GM12878 (cell line): ENCODE results near the gene LYZL2. TPM values are rescaled to one million over a fixed set of nuclear protein-coding genes. Genes with fewer than 3 reads are reported as not detected.
A peak's percentile ranks its signal among the peaks of the same experiment; 100 is the strongest.

Experiments used
- ATF3 ChIP-seq: IDR thresholded peaks from 2 replicates; pipeline ENCODE4 v1.6.1; 2011; ENCODE audit warnings: low read depth, mild to moderate bottlenecking, low read length, moderate library complexity, borderline replicate concordance; ENCODE audit errors: extremely low read depth
- BCLAF1 ChIP-seq: fragments of 450-650 bp; IDR thresholded peaks from 2 replicates; pipeline ENCODE4 v1.6.1; 2017; ENCODE audit warnings: antibody characterized with exemption, mild to moderate bottlenecking, moderate library complexity
- BHLHE40 ChIP-seq, 2 experiments: fragments of 450-650 bp in 1 of 2; IDR thresholded peaks; 2 replicates each; pipeline ENCODE4 v1.6.1; 2011 to 2017; ENCODE audit warnings: low read depth in 2 of 2, borderline replicate concordance in 1 of 2, improper control_type of control experiment in 1 of 2, low read length in 1 of 2, mild to moderate bottlenecking in 1 of 2
- CBFB ChIP-seq: IDR thresholded peaks from 2 replicates; pipeline ENCODE4 v1.6.1; 2016; ENCODE audit warnings: antibody characterized with exemption, low read depth
- CEBPZ ChIP-seq: fragments of 150-350 bp; IDR thresholded peaks from 2 replicates; pipeline ENCODE4 v1.6.1; 2016; ENCODE audit warnings: low read depth, low read length
- CREM ChIP-seq: IDR thresholded peaks from 2 replicates; pipeline ENCODE4 v1.6.1; 2014; ENCODE audit warnings: antibody characterized with exemption, low read depth
- FOS ChIP-seq: IDR thresholded peaks from 3 replicates; pipeline ENCODE4 v1.6.1; 2011; ENCODE audit warnings: borderline replicate concordance; ENCODE audit not compliant: insufficient read length; ENCODE audit errors: extremely low read depth
- JUNB ChIP-seq: IDR thresholded peaks from 2 replicates; pipeline ENCODE4 v1.6.1; 2016; ENCODE audit warnings: antibody characterized with exemption, mild to moderate bottlenecking
- JUND ChIP-seq: IDR thresholded peaks from 2 replicates; pipeline ENCODE4 v1.6.1; 2012; ENCODE audit warnings: low read depth, mild to moderate bottlenecking, low read length, improper control_type of control experiment, moderate library complexity
- KDM1A ChIP-seq: fragments of 200-600 bp; sonication (generic); IDR thresholded peaks from 2 replicates; pipeline ENCODE4 v1.6.1; 2016; ENCODE audit warnings: borderline replicate concordance
- LARP7 ChIP-seq: fragments of 450-650 bp; IDR thresholded peaks from 2 replicates; pipeline ENCODE4 v1.6.1; 2017; ENCODE audit warnings: mild to moderate bottlenecking
- MAX ChIP-seq: IDR thresholded peaks from 2 replicates; pipeline ENCODE4 v1.6.1; 2012; ENCODE audit warnings: low read depth, low read length, improper control_type of control experiment
- PAX8 ChIP-seq: fragments of 450-650 bp; IDR thresholded peaks from 2 replicates; pipeline ENCODE4 v1.6.1; 2017; ENCODE audit warnings: mild to moderate bottlenecking, moderate library complexity
- PKNOX1 ChIP-seq: fragments of 450-650 bp; IDR thresholded peaks from 2 replicates; pipeline ENCODE4 v1.6.1; 2016; ENCODE audit warnings: mild to moderate bottlenecking
- RELA ChIP-seq: fragments of 450-650 bp; IDR thresholded peaks from 2 replicates; pipeline ENCODE4 v1.8.0; 2014; ENCODE audit warnings: borderline replicate concordance; ENCODE audit not compliant: partially characterized antibody
- RUNX3 ChIP-seq: IDR thresholded peaks from 2 replicates; pipeline ENCODE4 v1.6.1; 2012; ENCODE audit warnings: low read length, inconsistent platforms
- SIN3A ChIP-seq: IDR thresholded peaks from 2 replicates; pipeline ENCODE4 v1.6.1; 2012; ENCODE audit warnings: low read depth, low read length, improper control_type of control experiment
- SIX5 ChIP-seq: IDR thresholded peaks from 2 replicates; pipeline ENCODE4 v1.6.1; 2011; ENCODE audit warnings: mild to moderate bottlenecking, low read depth, low read length, moderate library complexity; ENCODE audit not compliant: severe bottlenecking
- SP1 ChIP-seq: IDR thresholded peaks from one replicate; pipeline ENCODE4 v1.6.1; 2011; ENCODE audit warnings: low read depth, low read length
- STAT3 ChIP-seq: IDR thresholded peaks from 2 replicates; pipeline ENCODE4 v1.6.1; 2011; ENCODE audit warnings: low read depth, low read length, improper control_type of control experiment
- TARDBP ChIP-seq: IDR thresholded peaks from 2 replicates; pipeline ENCODE4 v1.6.1; 2016; ENCODE audit warnings: borderline replicate concordance
- USF2 ChIP-seq: IDR thresholded peaks from 2 replicates; pipeline ENCODE4 v1.6.1; 2011; ENCODE audit warnings: low read depth, low read length, improper control_type of control experiment, borderline replicate concordance
- ZNF24 ChIP-seq: fragments of 450-650 bp; IDR thresholded peaks from 2 replicates; pipeline ENCODE4 v1.6.1; 2017; ENCODE audit warnings: antibody characterized with exemption, mild to moderate bottlenecking
- polyA plus RNA-seq, 11 experiments: library from polyadenylated mRNA; depleted of rRNA in 4 of 11; unstranded in 6 of 11; stranded (reverse) in 5 of 11; fragments of >200 nt; fragmentation: Nextera tagmentation in 4 of 11; fragmentation: Illumina TruSeq in 1 of 11; extraction: Ambion mirVana in 4 of 11; extraction: Trizol in 1 of 11; gene quantifications; 1 replicate in 1 of 11; 2 replicates in 10 of 11; pipeline versions ENCODE4 v1.2.1 to v1.2.3, GENCODE V29; 2011 to 2016; ENCODE audit warnings: inconsistent platforms in 2 of 11, missing spikeins in 2 of 11, low read depth in 1 of 11
- total RNA-seq, 4 experiments: library from RNA; depleted of rRNA in 3 of 4; stranded (reverse); fragments of >200 nt in 3 of 4; fragmentation: Illumina TruSeq in 1 of 4; extraction: Trizol in 1 of 4; gene quantifications; 2 replicates each; pipeline versions ENCODE4 v1.2.1 to v1.2.3, GENCODE V29; 2013 to 2021

LYZL2 gene
- total and polyA plus RNA-seq, 10 of the 15 experiments (the other 5 are each of a cell fraction or from before 2014, with no cell fraction given): not detected

- peak; percentile 58; the same call in 1 of the 2 replicates for TF ChIP-seq PKNOX1
- 0 out of 2 replicates have a peak, but pooled peaks have one; percentile 33 for TF ChIP-seq ZNF24
- TF ChIP-seq ATF3: no peak
- TF ChIP-seq STAT3: no peak
- no peak for TF ChIP-seq MAX
- TF ChIP-seq SP1: peak; percentile 19
- TF ChIP-seq BHLHE40 (IDR thresholded peaks at IDR 0.05; ENCODE audit: borderline replicate concordance in 1 of 2, low read depth in 2 of 2, low read length in 1 of 2): peak in 1 of 2 experiments; percentile 53; a peak in 2 of 4 replicates
- TF ChIP-seq FOS: no peak
- TF ChIP-seq KDM1A: no peak
- 0 out of 2 replicates have a peak, but pooled peaks have one; percentile 9 for TF ChIP-seq JUNB
- no peak for TF ChIP-seq TARDBP
- peak; percentile 77; the same call in 1 of the 2 replicates for TF ChIP-seq CREM
- TF ChIP-seq SIN3A: no peak
- TF ChIP-seq PAX8: no peak
- TF ChIP-seq JUND: no peak
- TF ChIP-seq CBFB: no peak
- no peak for TF ChIP-seq BCLAF1
- TF ChIP-seq LARP7: no peak
- no peak for TF ChIP-seq SIX5
- no peak for TF ChIP-seq USF2
- TF ChIP-seq CEBPZ: no peak
- TF ChIP-seq RELA: peak; percentile 99
- TF ChIP-seq RUNX3: peak; percentile 70
Measured at GRCh38 chr10:30587522-30588031, 42.0 kb downstream of the LYZL2 start (continued).
